HTR-8/SVneo (cell line): ENCODE data around the gene TCEAL3.
"Not testable (repeated sequence)": the region's sequence is repeated elsewhere in the genome, so short reads cannot be mapped to it uniquely, and the experiment has no call there.

ENCODE experiments used
- DNase-seq: peaks from one replicate; pipeline ENCODE4 v3.0.0; 2011; ENCODE audit warnings: low spot score, mixed read lengths; ENCODE audit not compliant: insufficient read length
- FAIRE-seq: peaks from 2 replicates; lab custom pipeline; 2011; peaks lifted over from hg19 to GRCh38; lab: Jason Lieb, UNC

TCEAL3 gene

GRCh38 chrX:103607364-103608305, at the start of gene TCEAL3:
TCEAL3 (plus strand) TSS chrX:103607963; CDS start chrX:103609065, 1,102 bp downstream.
- FAIRE-seq = no peak
- DNase-seq = peak; percentile 24

- no peak for FAIRE-seq
- DNase-seq = no peak
Observed at GRCh38 chrX:103560256-103560655, 47.5 kb upstream of the TCEAL3 start.

GRCh38 chrX:103562801-103563200, 45.0 kb upstream of the TCEAL3 start:
- FAIRE-seq (no peak), DNase-seq (no peak)

- FAIRE-seq = no peak
- DNase-seq = no peak
Observed at GRCh38 chrX:103565197-103565596, 42.6 kb upstream of the TCEAL3 start.

GRCh38 chrX:103565752-103566151, 42.0 kb upstream of the TCEAL3 start:
- FAIRE-seq (no peak), DNase-seq (no peak)

GRCh38 chrX:103571121-103571520, 36.6 kb upstream of the TCEAL3 start:
- FAIRE-seq (no peak), DNase-seq (no peak)

GRCh38 chrX:103571726-103572125, 36.0 kb upstream of the TCEAL3 start:
- no peak for FAIRE-seq

GRCh38 chrX:103573202-103573601, 34.6 kb upstream of the TCEAL3 start:
- FAIRE-seq (no peak), DNase-seq (no peak)

More at GRCh38 chrX:103571726-103572125, 36.0 kb upstream of the TCEAL3 start:
- DNase-seq = no peak

- FAIRE-seq (no peak), DNase-seq (no peak)
Observed at GRCh38 chrX:103584596-103584995, 23.2 kb upstream of the TCEAL3 start.

- FAIRE-seq (no peak), DNase-seq (no peak)
Observed at GRCh38 chrX:103585411-103586313, 22.1 kb upstream of the TCEAL3 start, which contains the start of gene TCEAL4. TCEAL4 (plus strand) TSS chrX:103585515; CDS start chrX:103586676, 1,161 bp downstream.

- DNase-seq = no peak
- FAIRE-seq = no peak
Observed at GRCh38 chrX:103586314-103586646, 21.5 kb upstream of the TCEAL3 start.

GRCh38 chrX:103586659-103587058, 21.1 kb upstream of the TCEAL3 start:
- FAIRE-seq (no peak), DNase-seq (no peak)

GRCh38 chrX:103592295-103592694, 15.5 kb upstream of the TCEAL3 start:
- not testable (repeated sequence) for DNase-seq, FAIRE-seq

- DNase-seq, FAIRE-seq: not testable (repeated sequence)
Observed at GRCh38 chrX:103595202-103595601, 12.6 kb upstream of the TCEAL3 start.

- DNase-seq (no peak), FAIRE-seq (no peak)
Observed at GRCh38 chrX:103608306-103608963, 672 bp downstream of the TCEAL3 start.

GRCh38 chrX:103610282-103610681, 2.5 kb downstream of the TCEAL3 start:
- no peak for FAIRE-seq

GRCh38 chrX:103613362-103613890, 5.7 kb downstream of the TCEAL3 start:
- FAIRE-seq (no peak), DNase-seq (no peak)

More at GRCh38 chrX:103610282-103610681, 2.5 kb downstream of the TCEAL3 start:
- no peak for DNase-seq

GRCh38 chrX:103614999-103615398, 7.2 kb downstream of the TCEAL3 start:
- FAIRE-seq = no peak
- DNase-seq = no peak

GRCh38 chrX:103615781-103616371, 8.1 kb downstream of the TCEAL3 start:
- FAIRE-seq = no peak
- DNase-seq = no peak
